Measurements from ENCODE around the gene OR4Q2.
"Not testable (repeated sequence)": the region's sequence is repeated elsewhere in the genome, so short reads cannot be mapped to it uniquely, and the experiment has no call there.

OR4Q2 gene

GRCh38 chr14:20001863-20002262 is at the start of gene OR4Q2:
Gene OR4Q2, plus strand, starts transcription at chr14:20002163.
- DNase-seq (ENCODE audit: low read depth in 2 of 2): no peak

GRCh38 chr14:19969735-19970134 is 32.2 kb upstream of the OR4Q2 start:
- not testable (repeated sequence) for DNase-seq (ENCODE audit: low read depth in 2 of 2)

- no peak for DNase-seq (ENCODE audit: low read depth in 2 of 2)
These were observed 27.1 kb upstream of the OR4Q2 start for GRCh38 chr14:19974844-19975243.

GRCh38 chr14:19975291-19975690 is 26.7 kb upstream of the OR4Q2 start, which contains the start of gene OR4K15:
Gene OR4K15, plus strand, starts transcription at chr14:19975591. Its CDS starts 0 bp downstream, at chr14:19975591.
- DNase-seq (ENCODE audit: low read depth in 2 of 2): no peak

- DNase-seq (ENCODE audit: low read depth in 2 of 2): no peak
These were observed 8.5 kb upstream of the OR4Q2 start for GRCh38 chr14:19993438-19993837.

- DNase-seq (ENCODE audit: low read depth in 2 of 2): no peak
These were observed 356 bp downstream of the OR4Q2 start for GRCh38 chr14:20002319-20002718.

GRCh38 chr14:20008156-20008555 is 6.2 kb downstream of the OR4Q2 start:
- no peak for DNase-seq (ENCODE audit: low read depth in 2 of 2)

GRCh38 chr14:20019257-20019865 is 17.4 kb downstream of the OR4Q2 start, which contains the start of gene OR4K14:
Gene OR4K14, minus strand, starts transcription at chr14:20019307. Its CDS starts 4,114 bp downstream, at chr14:20015193.
- no peak for DNase-seq (ENCODE audit: low read depth in 2 of 2)

GRCh38 chr14:20031058-20031457 is 29.1 kb downstream of the OR4Q2 start:
- DNase-seq (ENCODE audit: low read depth in 2 of 2): no peak

- DNase-seq (ENCODE audit: low read depth in 2 of 2): no peak
These were observed 33.5 kb downstream of the OR4Q2 start for GRCh38 chr14:20035449-20035848.

- no peak for DNase-seq (ENCODE audit: low read depth in 2 of 2)
These were observed 34.0 kb downstream of the OR4Q2 start, which contains the start of gene OR4K13 for GRCh38 chr14:20035938-20036337. Gene OR4K13, minus strand, starts transcription at chr14:20036038. Its CDS starts 1,280 bp downstream, at chr14:20034758.

GRCh38 chr14:20044243-20044642 is 42.3 kb downstream of the OR4Q2 start:
- DNase-seq (ENCODE audit: low read depth in 2 of 2): no peak

GRCh38 chr14:20048202-20048601 is 46.2 kb downstream of the OR4Q2 start:
- DNase-seq (ENCODE audit: low read depth in 2 of 2): no peak

All from stimulated activated CD8-positive, alpha-beta memory T cell treated with anti-CD3 and anti-CD28 coated beads, Interleukin-2, amount 100 ng/mL, for 1 hour (primary cell).